C4-2B (cell line): Measurements from ENCODE around the gene NFIA.

Experiments
- H3K27ac ChIP-seq: fragments of 450-650 bp; 2 replicates; pipeline ENCODE4 v1.5.1; 2017
- ZFX ChIP-seq: fragments of 450-650 bp; IDR thresholded peaks from 2 replicates; pipeline ENCODE4 v1.6.1; 2017
- TF ChIP-seq, protein P1 (sequence below): fragments of 450-650 bp; conservative IDR thresholded peaks from 2 replicates; pipeline ENCODE4 v1.5.1; 2017; ENCODE audit warnings: mild to moderate bottlenecking

The NFIA gene

DNA sequence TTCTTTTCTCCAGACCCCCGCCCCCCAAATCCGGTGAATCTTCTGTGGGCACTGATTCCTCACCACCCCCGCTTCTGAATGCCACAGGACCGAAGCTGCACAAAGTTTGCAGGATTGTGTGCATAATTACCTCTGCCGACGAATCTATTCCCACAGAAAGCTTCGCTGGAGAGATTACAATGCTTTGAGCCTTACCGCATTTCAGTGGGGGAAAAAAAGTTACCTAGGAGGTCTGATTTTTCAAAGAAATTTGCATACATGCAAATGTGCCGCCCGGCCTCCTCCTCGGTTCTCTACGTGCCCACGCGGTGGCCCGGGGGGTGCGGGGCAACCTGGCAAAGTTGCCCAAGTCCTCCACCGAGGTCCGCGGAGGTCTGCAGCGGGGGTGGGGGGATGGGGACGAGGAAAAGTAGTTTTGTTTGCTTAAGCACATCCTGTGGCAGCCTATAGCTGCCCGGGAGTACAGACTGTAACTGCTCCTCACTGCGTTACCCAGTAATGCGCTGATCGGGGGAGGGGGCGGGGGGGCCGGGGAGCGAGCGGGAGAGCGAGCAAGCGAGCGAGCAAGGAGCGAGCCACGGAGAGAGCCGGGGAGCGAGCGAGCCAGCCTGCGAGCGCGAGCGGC, 563 bp upstream of the NFIA start:
- peak overlapping the region; percentile 98 for H3K27ac ChIP-seq
- no peak for TF ChIP-seq ZFX
- TF ChIP-seq, protein P1, sequence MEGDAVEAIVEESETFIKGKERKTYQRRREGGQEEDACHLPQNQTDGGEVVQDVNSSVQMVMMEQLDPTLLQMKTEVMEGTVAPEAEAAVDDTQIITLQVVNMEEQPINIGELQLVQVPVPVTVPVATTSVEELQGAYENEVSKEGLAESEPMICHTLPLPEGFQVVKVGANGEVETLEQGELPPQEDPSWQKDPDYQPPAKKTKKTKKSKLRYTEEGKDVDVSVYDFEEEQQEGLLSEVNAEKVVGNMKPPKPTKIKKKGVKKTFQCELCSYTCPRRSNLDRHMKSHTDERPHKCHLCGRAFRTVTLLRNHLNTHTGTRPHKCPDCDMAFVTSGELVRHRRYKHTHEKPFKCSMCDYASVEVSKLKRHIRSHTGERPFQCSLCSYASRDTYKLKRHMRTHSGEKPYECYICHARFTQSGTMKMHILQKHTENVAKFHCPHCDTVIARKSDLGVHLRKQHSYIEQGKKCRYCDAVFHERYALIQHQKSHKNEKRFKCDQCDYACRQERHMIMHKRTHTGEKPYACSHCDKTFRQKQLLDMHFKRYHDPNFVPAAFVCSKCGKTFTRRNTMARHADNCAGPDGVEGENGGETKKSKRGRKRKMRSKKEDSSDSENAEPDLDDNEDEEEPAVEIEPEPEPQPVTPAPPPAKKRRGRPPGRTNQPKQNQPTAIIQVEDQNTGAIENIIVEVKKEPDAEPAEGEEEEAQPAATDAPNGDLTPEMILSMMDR: no peak

- peak overlapping the region; percentile 98 for H3K27ac ChIP-seq
- peak; percentile 78 for TF ChIP-seq ZFX
- TF ChIP-seq, protein P1: peak; percentile 6; the same call in 1 of the 2 replicates
Measured at GRCh38 chr1:61083013-61083806, 849 bp downstream of the NFIA start.

DNA sequence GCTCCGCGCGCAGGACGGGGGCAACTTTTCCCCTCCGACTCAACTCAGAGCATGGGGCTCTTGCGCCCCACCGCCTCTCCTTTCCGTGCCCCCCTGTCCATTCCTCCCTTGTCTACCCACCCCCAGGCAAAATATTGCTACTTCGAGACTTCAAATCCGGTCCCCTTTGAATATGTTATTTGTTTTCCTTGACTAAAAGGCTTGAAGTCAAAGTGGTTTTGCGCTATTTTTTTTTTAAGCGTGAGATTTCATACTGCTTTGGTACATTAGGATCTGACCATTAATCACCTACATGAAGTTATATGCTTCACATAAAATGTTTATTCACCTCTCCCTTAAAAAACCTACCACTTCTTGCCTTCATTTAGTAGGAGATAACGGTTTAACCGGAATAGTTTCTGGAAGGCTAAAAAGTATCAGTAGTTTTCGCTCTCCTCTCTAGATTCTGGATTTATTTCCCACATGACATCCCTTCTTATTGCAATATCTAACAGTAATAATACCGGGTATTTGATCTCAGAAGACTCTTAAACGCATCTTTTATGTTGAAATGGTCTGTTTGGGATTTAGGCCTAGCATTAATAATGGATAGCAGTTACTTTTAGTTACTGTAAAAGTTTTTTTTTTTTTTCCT, 1.6 kb downstream of the NFIA start:
- peak overlapping the region; percentile 98 for H3K27ac ChIP-seq
- TF ChIP-seq, protein P1: no peak
- 0 out of 2 replicates have a peak, but pooled peaks have one; percentile 17 for TF ChIP-seq ZFX

- H3K27ac ChIP-seq: no peak overlapping the region
- no peak for TF ChIP-seq ZFX
- TF ChIP-seq, protein P1: no peak
Measured at GRCh38 chr1:61084491-61085031, 2.2 kb downstream of the NFIA start.

DNA sequence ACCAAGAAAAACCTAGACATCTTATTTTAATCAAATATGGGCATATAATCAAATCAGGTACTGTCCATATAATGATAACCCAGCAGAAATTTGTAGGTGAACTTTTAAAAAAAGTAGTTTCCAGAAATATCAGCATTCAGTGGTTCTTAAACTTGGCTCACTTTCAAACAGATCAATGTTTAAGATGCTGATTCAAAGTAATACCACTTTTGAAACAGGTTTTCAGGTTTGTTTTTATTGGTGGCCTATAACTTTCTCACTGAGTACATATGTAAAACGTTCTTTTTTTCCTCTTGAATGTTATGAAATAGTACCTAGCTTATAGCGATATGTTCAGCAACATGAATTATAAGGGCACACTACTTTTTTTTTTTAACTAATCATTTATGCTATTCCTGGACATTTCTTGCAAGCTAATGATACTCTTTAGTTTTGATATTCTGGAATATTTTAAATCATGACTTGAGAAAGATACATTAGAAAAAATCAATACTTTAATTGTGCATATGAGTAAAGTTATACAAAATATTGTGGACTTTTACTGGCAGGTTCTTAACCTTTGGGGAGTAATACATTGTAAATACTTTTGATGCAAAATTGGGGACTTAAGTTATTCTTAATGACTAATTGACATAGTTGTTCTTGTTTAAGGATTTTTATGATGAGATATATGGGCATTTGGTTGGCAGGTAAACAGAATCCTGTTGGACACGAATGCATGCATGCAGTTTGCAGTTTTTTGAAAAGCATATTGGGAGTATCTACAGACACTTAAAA, 3.0 kb downstream of the NFIA start:
- H3K27ac ChIP-seq: no peak overlapping the region
- TF ChIP-seq, protein P1: no peak
- TF ChIP-seq ZFX: no peak

DNA sequence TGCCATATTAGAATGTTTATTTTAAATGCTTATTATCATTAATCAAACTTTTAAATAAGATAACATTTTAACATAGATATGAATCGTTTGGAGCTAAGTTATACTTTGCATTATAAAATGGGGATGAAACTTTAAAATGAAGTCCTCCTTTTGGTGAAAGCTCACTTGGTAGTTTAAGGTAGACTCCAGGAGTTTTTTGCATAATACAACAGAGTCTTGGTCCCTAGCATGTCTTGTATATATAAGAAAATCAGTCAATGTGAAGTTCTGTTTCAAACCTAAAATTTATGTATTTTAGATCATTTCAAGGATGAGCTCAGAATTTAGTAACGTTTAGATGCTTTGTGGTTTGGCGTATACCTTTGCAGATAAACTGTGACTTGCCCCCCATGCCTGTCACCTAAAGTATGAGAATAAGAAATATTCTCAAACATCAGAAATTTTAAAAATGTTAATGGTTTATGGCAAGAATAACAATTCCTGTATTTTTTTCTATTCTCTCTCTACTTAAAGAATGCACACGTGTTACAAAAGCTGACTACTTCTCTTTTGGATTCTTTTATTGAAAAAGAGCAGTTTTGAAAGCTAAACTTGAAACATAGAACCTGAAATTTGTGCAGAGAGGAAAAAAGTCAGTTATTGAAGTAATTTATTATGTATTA, 3.8 kb downstream of the NFIA start:
- TF ChIP-seq ZFX: no peak
- TF ChIP-seq, protein P1: no peak
- H3K27ac ChIP-seq: no peak overlapping the region
